ENCODE measurements around the gene PLEKHO2.

GRCh38 chr15:64912379-64913325 lies 70.9 kb downstream of the PLEKHO2 start:
- TF ChIP-seq EZH2 (IDR thresholded peaks at IDR 0.05; ENCODE audit: low read depth) (no peak), CTCF (conservative IDR thresholded peaks at IDR 0.05) (no peak)

Data from PC-9 (cell line).